ENCODE data around the gene HAL. TPM values are rescaled to one million over a fixed set of nuclear protein-coding genes. Genes with fewer than 3 reads are reported as not detected.

Gene HAL
- total and polyA plus RNA-seq, 10 of the 15 experiments (the other 5 are each of a cell fraction or from before 2014, with no cell fraction given), result 0.04 to 0.45 (median 0.13) TPM; not detected in 1

DNA sequence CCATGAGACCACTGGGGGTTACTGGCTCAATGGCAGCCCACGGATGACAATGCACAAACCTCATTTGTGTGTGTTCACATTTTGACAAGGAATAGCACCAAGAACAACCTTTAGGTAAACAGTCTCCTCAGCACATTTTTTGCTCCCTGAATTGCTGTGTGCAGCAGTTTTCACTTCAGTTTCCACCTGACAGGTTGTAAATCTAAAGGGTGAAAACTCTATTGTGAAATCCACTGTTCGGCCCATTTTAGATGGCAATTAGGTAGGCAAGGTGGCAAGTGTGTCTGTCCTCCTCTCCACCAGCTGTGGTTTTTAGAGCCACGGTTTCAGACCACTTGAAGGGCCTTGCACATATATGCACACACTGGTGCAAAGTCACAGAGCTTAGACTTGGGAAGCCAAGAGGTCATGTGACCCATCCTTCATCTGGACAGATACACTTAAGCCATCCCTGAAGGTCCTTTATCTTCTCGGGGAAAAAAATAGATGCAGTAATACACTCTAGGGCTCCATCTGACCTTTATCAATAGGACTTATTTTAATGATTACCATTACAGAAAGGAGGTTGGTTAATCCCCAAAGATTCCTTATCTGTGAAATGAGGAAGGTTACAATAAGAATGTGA lies 23.2 kb downstream of the HAL start:
- no peak overlapping the region for H3K4me3 ChIP-seq
- no peaks in the 10 kb centered on the region for H3K79me2 ChIP-seq (ENCODE audit: control insufficient read depth, insufficient read depth, low read length)
- H2AFZ ChIP-seq (ENCODE audit: control insufficient read depth, low read depth, low read length), result no peak overlapping the region
- no peaks in the 10 kb centered on the region for H3K4me1 ChIP-seq (ENCODE audit: control insufficient read depth, insufficient read depth, low read length)
- H3K9me3 ChIP-seq (replicated peaks; ENCODE audit: control insufficient read depth, insufficient read depth, low read length), result no peaks in the 10 kb centered on the region
- no peaks in the 10 kb centered on the region for H4K20me1 ChIP-seq (ENCODE audit: control insufficient read depth, insufficient read depth)
- no peaks in the 10 kb centered on the region for H3K36me3 ChIP-seq (ENCODE audit: control insufficient read depth in 2 of 2, insufficient read depth in 2 of 2, low read length in 1 of 2)
- ChIA-PET CTCF (interaction anchor here (1.0 kb wide), 1 partner anchor 26 kb away, joined by 3 read pairs; no protein-coding TSS in a partner anchor), SMC1A (ENCODE audit: uncharacterized antibody, unreplicated experiment) (no interaction called here), POLR2A (no interaction called here), RAD21 (ENCODE audit: unreplicated experiment) (no interaction called here)
- no peak for DNase-seq (ENCODE audit: low read depth, low spot score)
- no TSS peak for BruUV-seq (replicated peaks)
- FAIRE-seq, result no peak
- no peaks in the 10 kb centered on the region; a peak in 1 of 4 replicates for H3K27me3 ChIP-seq (replicated peaks in 1 of 2; ENCODE audit: control insufficient read depth in 2 of 2, insufficient read depth in 2 of 2, low read length in 1 of 2)
- TF ChIP-seq TCF7 (IDR thresholded peaks at IDR 0.05; ENCODE audit: borderline replicate concordance) (no peak), BACH1 (IDR thresholded peaks at IDR 0.05; ENCODE audit: borderline replicate concordance) (no peak), RAD21 (IDR thresholded peaks at IDR 0.05; ENCODE audit: insufficient read depth, low read depth, low read length) (no peak), PAX8 (IDR thresholded peaks at IDR 0.05) (no peak), BRCA1 (IDR thresholded peaks at IDR 0.05; ENCODE audit: low read depth, low read length) (no peak), CBX5 (IDR thresholded peaks at IDR 0.05; ENCODE audit: low read depth) (no peak), KDM1A (IDR thresholded peaks at IDR 0.05; ENCODE audit: borderline replicate concordance) (no peak), IRF4 (IDR thresholded peaks at IDR 0.05; ENCODE audit: low read depth, low read length) (no peak), MTA2 (IDR thresholded peaks at IDR 0.05; ENCODE audit: low read depth) (no peak)
- TF ChIP-seq, protein P1, sequence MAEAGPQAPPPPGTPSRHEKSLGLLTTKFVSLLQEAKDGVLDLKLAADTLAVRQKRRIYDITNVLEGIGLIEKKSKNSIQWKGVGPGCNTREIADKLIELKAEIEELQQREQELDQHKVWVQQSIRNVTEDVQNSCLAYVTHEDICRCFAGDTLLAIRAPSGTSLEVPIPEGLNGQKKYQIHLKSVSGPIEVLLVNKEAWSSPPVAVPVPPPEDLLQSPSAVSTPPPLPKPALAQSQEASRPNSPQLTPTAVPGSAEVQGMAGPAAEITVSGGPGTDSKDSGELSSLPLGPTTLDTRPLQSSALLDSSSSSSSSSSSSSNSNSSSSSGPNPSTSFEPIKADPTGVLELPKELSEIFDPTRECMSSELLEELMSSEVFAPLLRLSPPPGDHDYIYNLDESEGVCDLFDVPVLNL (IDR thresholded peaks at IDR 0.05; ENCODE audit: low read depth, low read length), result no peak
- H3K27ac ChIP-seq (ENCODE audit: control insufficient read depth, insufficient read depth), result no peak overlapping the region
- in situ Hi-C loops (cut with MboI) (no loop called here), intact Hi-C loops (cut with micrococcal nuclease; ENCODE audit: unreplicated experiment) (no loop called here)
- 47% methylated on average over 4 of the region's 4 CpGs for WGBS (ENCODE audit: insufficient coverage, insufficient replicate concordance, low lambda C conversion rate, missing lambda C conversion rate)
- no peak overlapping the region for H3K9ac ChIP-seq (ENCODE audit: control insufficient read depth, insufficient read depth, low read length)
- ATAC-seq, result no peak
- no peak overlapping the region for H3K4me2 ChIP-seq (ENCODE audit: control insufficient read depth, insufficient read depth)

All from GM12878 (cell line).